NCI-H2081 treated with DMSO at 0.1 percent for 48 hours (cell line): Measurements from ENCODE around the gene MPND.

Experiments
- DNase-seq: peaks from one replicate; lab custom pipeline; 2025; lab: John Stamatoyannopoulos, UW

The MPND gene, protein sequence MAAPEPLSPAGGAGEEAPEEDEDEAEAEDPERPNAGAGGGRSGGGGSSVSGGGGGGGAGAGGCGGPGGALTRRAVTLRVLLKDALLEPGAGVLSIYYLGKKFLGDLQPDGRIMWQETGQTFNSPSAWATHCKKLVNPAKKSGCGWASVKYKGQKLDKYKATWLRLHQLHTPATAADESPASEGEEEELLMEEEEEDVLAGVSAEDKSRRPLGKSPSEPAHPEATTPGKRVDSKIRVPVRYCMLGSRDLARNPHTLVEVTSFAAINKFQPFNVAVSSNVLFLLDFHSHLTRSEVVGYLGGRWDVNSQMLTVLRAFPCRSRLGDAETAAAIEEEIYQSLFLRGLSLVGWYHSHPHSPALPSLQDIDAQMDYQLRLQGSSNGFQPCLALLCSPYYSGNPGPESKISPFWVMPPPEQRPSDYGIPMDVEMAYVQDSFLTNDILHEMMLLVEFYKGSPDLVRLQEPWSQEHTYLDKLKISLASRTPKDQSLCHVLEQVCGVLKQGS

GRCh38 chr19:4343370-4344307 is at the start of gene MPND:
Gene MPND (plus strand): TSS chr19:4343562. CDS start chr19:4343594, 32 bp downstream.
- DNase-seq, result no peak

DNA sequence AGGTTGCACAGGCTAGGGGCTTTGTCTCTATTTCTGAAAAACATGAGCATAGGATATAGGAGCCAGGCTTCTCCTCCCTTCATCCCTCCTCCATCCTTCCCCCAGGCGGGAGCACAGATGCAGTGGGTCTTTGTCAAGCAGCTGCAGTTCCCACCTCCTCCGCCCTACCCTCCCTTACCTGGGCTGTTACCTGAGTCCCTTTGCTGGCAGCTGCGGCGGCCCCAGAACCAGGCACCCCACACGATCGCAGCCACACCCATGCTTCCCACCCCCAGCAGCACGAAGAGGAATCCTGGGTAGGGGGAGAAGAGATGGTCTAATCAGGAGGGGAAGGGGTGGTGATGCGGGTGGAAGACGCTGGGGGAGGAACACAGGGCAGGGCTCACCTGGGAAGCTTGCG is 49.0 kb upstream of the MPND start:
- no peak for DNase-seq

DNA sequence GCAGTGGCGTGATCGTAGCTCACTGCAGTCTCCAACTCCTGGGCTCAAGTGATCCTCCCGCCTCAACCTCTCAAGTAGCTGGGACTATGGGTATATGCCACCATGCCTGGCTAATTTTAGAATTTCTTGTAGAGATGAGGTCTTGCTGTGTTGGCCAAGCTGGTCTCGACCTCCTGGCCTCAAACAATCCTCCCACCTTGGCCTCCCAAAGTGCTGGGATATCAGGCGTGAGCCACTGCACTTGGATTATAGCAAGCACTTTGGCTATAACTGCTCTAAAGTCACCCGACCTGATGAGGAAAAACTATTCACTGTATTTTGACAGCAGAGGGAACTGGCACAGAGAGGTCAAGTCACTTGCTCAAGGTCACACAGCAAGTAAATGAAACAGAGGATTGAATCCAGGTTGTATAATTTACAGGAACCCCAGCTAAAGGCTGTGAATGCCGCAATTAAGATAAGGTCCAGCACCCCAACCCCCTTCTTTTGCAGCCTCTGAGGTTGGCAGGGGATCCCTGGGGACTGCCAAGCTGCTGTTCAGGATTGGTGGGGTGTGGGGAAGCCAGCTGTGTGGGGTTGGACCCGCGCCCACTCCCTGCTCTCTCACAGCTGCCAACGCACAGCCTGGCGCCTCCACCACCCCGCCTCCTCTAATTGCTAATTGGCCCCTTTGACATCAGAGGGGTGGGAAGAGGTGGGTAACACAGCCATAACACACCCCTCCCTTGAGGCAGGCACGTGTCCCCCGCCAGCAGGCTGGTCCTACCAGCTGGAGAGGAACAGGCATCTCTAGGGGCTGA is 47.2 kb upstream of the MPND start:
- DNase-seq, result peak; percentile 43

DNA sequence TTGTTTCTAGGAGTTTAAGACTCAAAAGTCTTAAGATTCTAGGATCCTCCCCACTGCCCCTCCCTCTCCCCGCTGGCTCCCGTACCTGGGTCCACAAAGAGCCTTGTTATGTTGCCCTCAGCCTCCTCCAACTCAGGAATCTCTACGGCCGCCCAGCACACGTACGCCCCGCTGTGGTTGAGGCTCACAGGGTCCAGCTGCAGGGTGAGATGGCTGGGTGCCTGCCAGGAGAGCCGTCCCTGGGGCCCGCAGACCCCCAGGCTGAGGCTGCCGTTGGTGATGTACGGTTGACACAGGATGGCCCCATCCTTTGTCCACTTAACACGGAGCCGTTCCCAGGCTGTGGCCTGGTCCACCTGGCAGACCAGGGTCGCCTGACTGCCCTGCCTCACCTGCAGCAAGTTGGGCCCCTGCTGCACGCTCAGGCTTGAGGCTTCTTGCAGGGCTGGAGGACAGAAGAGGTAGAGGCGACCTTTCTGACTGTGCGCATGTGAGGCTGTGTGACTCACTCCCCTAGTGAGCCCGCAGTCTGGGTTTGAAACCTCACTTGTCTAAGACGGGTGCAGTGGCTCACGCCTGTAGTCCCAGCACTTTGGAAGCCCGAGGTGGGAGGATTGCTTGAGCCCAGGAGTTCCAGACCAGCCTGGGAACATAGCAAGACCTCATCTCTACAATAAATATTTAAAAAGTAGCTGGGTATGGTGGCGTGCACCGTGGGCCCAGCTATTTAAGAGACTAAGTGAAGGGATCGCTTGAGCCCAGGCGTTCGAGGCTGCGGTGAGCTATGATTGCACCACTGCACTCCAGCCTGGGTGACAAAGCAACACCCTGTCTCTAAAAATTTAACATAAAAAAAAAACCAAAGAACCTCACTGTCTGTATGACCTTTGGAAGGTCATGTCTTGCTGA is 45.2 kb upstream of the MPND start:
- DNase-seq, result no peak

- no peak for DNase-seq
Measured at GRCh38 chr19:4298810-4299550, 44.4 kb upstream of the MPND start.

- no peak for DNase-seq
Measured at GRCh38 chr19:4300589-4300988, 42.8 kb upstream of the MPND start.

DNA sequence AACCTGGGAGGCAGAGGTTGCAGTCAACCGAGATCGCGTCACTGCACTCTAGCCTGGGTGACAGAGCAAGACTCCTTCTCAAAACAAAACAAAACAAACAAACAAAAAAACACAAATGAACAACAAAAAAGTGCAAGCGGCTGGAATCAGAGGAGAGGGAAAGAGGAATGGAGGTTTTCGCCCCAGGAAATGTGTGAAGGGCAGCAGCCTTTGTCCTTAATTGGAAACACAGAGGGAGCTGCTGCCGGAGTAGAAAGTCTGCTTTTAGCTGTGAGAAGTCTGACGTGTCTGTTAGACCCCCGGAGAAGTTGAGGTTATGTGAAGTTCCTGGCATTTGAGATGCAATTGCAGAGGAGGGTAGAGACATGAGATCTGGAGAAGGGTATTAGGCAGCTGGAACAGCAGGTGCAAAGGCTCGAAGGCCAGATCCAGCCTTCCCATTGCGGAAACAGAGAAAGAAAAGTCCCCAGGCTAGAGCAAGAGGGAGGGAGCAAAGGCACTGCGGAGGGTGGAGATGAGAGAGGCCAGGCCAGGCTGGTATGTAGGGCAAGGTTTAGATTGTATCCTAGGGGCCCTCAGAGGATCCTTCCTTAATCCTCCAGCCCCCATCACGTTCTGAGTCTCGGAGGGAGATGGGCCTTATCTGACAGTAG is 41.6 kb upstream of the MPND start:
- no peak for DNase-seq

DNA sequence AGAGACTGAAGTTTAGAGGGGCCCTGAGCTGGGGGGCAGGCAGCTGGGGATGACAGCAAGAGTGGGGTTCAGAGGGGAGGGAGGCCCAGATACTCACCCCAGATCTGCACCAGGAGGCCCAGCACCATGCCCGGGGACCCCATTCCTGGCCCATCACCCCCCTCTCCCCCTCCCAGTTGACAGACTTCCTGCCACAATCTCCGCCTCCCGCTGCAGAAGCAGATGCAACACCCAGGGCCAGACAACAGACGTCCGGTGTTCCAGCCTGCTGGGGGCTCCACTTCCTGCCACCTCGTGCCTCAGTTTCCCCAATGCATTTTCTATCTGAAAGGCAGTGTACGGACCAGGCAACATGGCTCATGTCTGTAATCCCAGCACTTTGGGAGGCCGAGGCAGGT is 41.1 kb upstream of the MPND start, which contains the start of gene TMIGD2:
TSS of gene TMIGD2 (minus strand) at position 147 of the 398 bp plus-strand sequence. CDS start at position 143, 4 bp downstream.
- no peak for DNase-seq

GRCh38 chr19:4303819-4304537 is 39.4 kb upstream of the MPND start:
- no peak for DNase-seq

- no peak for DNase-seq
Measured at GRCh38 chr19:4304538-4305256, 38.7 kb upstream of the MPND start, which contains the start of gene FSD1. Gene FSD1 (plus strand): TSS chr19:4304598. CDS start chr19:4304747, 149 bp downstream.

DNA sequence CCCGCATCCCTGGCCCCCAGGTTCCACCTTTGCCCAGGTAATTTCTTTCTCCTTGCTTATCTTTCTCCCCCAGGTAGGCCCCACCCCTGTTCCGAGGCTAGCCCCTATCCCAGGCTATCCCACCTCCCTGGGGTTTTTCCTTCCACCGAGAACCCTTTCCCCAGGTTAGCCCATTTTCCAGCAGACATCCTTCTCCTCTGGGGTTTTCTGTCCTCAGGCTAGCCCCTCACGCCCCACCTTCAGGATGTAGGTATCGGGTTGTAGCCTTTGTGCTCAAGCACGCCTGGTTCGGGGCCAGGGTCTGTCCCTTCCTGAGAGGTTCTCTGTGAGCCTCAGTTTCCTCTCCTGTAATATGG is 38.1 kb upstream of the MPND start:
- no peak for DNase-seq

GRCh38 chr19:4305659-4306058 is 37.7 kb upstream of the MPND start:
- DNase-seq, result no peak

- DNase-seq, result no peak
Measured at GRCh38 chr19:4310247-4311121, 32.9 kb upstream of the MPND start.

GRCh38 chr19:4313847-4314490 is 29.4 kb upstream of the MPND start:
- no peak for DNase-seq

DNA sequence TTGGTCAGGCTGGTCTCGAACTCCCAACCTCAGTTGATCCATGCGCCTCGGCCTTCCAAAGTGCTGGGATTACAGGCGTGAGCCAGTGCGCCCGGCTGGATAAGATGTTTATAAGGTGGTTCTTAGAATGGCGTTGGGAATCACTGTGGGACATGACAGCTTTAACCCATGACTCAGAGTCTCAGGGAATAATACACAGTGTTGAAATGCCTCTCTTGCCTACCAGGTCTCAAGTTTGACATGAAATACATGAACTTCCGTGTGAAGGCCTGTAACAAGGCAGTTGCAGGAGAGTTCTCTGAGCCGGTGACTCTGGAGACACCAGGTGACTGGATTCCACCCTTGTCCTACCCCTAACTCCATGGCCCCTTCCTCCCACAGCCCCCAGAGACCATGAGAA is 26.4 kb upstream of the MPND start:
- DNase-seq, result no peak

- DNase-seq, result no peak
Measured at GRCh38 chr19:4318460-4318859, 24.9 kb upstream of the MPND start.
